ENCODE results near the gene ALKAL2.

- TF ChIP-seq CTCF (IDR thresholded peaks at IDR 0.05) (no peak), POLR2A (IDR thresholded peaks at IDR 0.05) (no peak)
These were observed 31.2 kb upstream of the ALKAL2 start for GRCh38 chr2:319059-319600.
